NT2/D1 (cell line): Measurements from ENCODE around the gene GPR35.
A peak's percentile ranks its signal among the peaks of the same experiment; 100 is the strongest.

ENCODE experiments used
- DNase-seq: peaks from one replicate; pipeline ENCODE4 v3.0.0-alpha.2; 2011; ENCODE audit warnings: low read depth, low spot score
- H3K27me3 ChIP-seq: 2 replicates; pipeline ENCODE4 v1.6.0; 2011; ENCODE audit warnings: mild to moderate bottlenecking; ENCODE audit not compliant: insufficient read length, insufficient read depth
- H3K36me3 ChIP-seq: 2 replicates; pipeline ENCODE4 v1.6.1; 2011; ENCODE audit warnings: mild to moderate bottlenecking, low read length, mixed read lengths; ENCODE audit not compliant: insufficient read depth, insufficient read length
- H3K4me1 ChIP-seq: 2 replicates; pipeline ENCODE4 v1.5.1; 2011; ENCODE audit not compliant: insufficient read depth, insufficient read length
- H3K4me3 ChIP-seq: 2 replicates; pipeline ENCODE4 v1.5.1; 2011; ENCODE audit warnings: low read depth; ENCODE audit not compliant: insufficient read length
- H3K9ac ChIP-seq: 2 replicates; pipeline ENCODE4 v1.6.0; 2011; ENCODE audit warnings: low read depth; ENCODE audit not compliant: insufficient read length
- H3K9me3 ChIP-seq: 2 replicates; pipeline ENCODE4 v1.5.1; 2011; ENCODE audit warnings: mild to moderate bottlenecking, low read length; ENCODE audit not compliant: insufficient read depth
- SUZ12 ChIP-seq: IDR thresholded peaks from 2 replicates; pipeline ENCODE4 v1.6.1; 2011; ENCODE audit not compliant: insufficient read length, insufficient read depth; ENCODE audit errors: extremely low read depth
- YY1 ChIP-seq: IDR thresholded peaks from 2 replicates; pipeline ENCODE4 v1.6.1; 2011; ENCODE audit not compliant: insufficient read length, insufficient read depth
- ZNF274 ChIP-seq: IDR thresholded peaks from 2 replicates; pipeline ENCODE4 v1.6.1; 2011; ENCODE audit warnings: mild to moderate bottlenecking, low read depth, low read length

Gene GPR35

GRCh38 chr2:240579071-240579762, 46.1 kb upstream of the GPR35 start:
- TF ChIP-seq SUZ12: no peak
- no peak for TF ChIP-seq ZNF274
- TF ChIP-seq YY1: no peak
- Histone ChIP-seq H3K36me3 (peaks cover 62% of the 10 kb centered on the region), H3K9me3 (no peaks in the 10 kb centered on the region), H3K4me3 (no peak overlapping the region), H3K4me1 (peaks cover 18% of the 10 kb centered on the region), H3K27me3 (no peaks in the 10 kb centered on the region), H3K9ac (peak overlapping the region; percentile 27)
- DNase-seq: no peak

- Histone ChIP-seq H3K36me3 (peaks cover 60% of the 10 kb centered on the region), H3K4me1 (peaks cover 24% of the 10 kb centered on the region), H3K4me3 (no peak overlapping the region), H3K9me3 (no peaks in the 10 kb centered on the region), H3K9ac (peak overlapping the region; percentile 36), H3K27me3 (no peaks in the 10 kb centered on the region)
- no peak for DNase-seq
- TF ChIP-seq SUZ12 (no peak), YY1 (no peak), ZNF274 (no peak)
Observed at GRCh38 chr2:240579771-240580614, 45.3 kb upstream of the GPR35 start.

GRCh38 chr2:240581811-240582210, 43.5 kb upstream of the GPR35 start:
- TF ChIP-seq ZNF274 (no peak), YY1 (no peak), SUZ12 (no peak)
- Histone ChIP-seq H3K9me3 (no peaks in the 10 kb centered on the region), H3K4me3 (no peak overlapping the region), H3K4me1 (peaks cover 26% of the 10 kb centered on the region), H3K36me3 (peaks cover 47% of the 10 kb centered on the region), H3K9ac (no peak overlapping the region), H3K27me3 (no peaks in the 10 kb centered on the region)
- peak; percentile 66 for DNase-seq

GRCh38 chr2:240582781-240583180, 42.5 kb upstream of the GPR35 start:
- H3K27me3 ChIP-seq: peaks cover under 1% of the 10 kb centered on the region
- H3K4me1 ChIP-seq: peaks cover 27% of the 10 kb centered on the region
- DNase-seq: no peak
- H3K9me3 ChIP-seq: no peaks in the 10 kb centered on the region
- H3K4me3 ChIP-seq: no peak overlapping the region
- TF ChIP-seq YY1 (no peak), SUZ12 (no peak), ZNF274 (no peak)
- H3K9ac ChIP-seq: no peak overlapping the region
- peaks cover 38% of the 10 kb centered on the region for H3K36me3 ChIP-seq

- no peak overlapping the region for H3K9ac ChIP-seq
- no peak for DNase-seq
- peaks cover 3% of the 10 kb centered on the region for H3K27me3 ChIP-seq
- H3K4me3 ChIP-seq: no peak overlapping the region
- H3K4me1 ChIP-seq: peaks cover 34% of the 10 kb centered on the region
- TF ChIP-seq ZNF274 (no peak), YY1 (no peak), SUZ12 (no peak)
- H3K9me3 ChIP-seq: no peaks in the 10 kb centered on the region
- peaks cover 28% of the 10 kb centered on the region for H3K36me3 ChIP-seq
Observed at GRCh38 chr2:240583774-240584173, 41.5 kb upstream of the GPR35 start.

GRCh38 chr2:240584486-240585031, 40.7 kb upstream of the GPR35 start:
- Histone ChIP-seq H3K9ac (no peak overlapping the region), H3K36me3 (peaks cover 24% of the 10 kb centered on the region), H3K9me3 (no peaks in the 10 kb centered on the region), H3K27me3 (peaks cover 3% of the 10 kb centered on the region), H3K4me1 (peaks cover 32% of the 10 kb centered on the region), H3K4me3 (peak overlapping the region; percentile 90)
- DNase-seq: no peak
- no peak for TF ChIP-seq YY1
- TF ChIP-seq ZNF274: no peak
- TF ChIP-seq SUZ12: no peak

GRCh38 chr2:240585101-240585500, 40.2 kb upstream of the GPR35 start:
- peaks cover 26% of the 10 kb centered on the region for H3K4me1 ChIP-seq
- peaks cover 3% of the 10 kb centered on the region for H3K27me3 ChIP-seq
- H3K9me3 ChIP-seq: no peaks in the 10 kb centered on the region
- TF ChIP-seq YY1 (no peak), SUZ12 (no peak), ZNF274 (no peak)
- H3K9ac ChIP-seq: peak overlapping the region; percentile 97
- peak overlapping the region; percentile 90 for H3K4me3 ChIP-seq
- no peak for DNase-seq
- peaks cover 29% of the 10 kb centered on the region for H3K36me3 ChIP-seq
